HepG2 (cell line): ENCODE data around the gene NEAT1. TPM values are rescaled to one million over a fixed set of nuclear protein-coding genes. Genes with fewer than 3 reads are reported as not detected.

Experiments used
- KDM4B ChIP-seq: sonication (generic); formaldehyde crosslinking; IDR thresholded peaks from 2 replicates; pipeline ENCODE4 v1.4.0; 2020; ENCODE audit warnings: missing genetic modification reagents
- NFIB ChIP-seq: sonication (generic); formaldehyde crosslinking; IDR thresholded peaks from 2 replicates; pipeline ENCODE4 v1.9.0; 2021; ENCODE audit warnings: missing genetic modification reagents, mild to moderate bottlenecking, borderline replicate concordance
- POLR2AphosphoS5 ChIP-seq: IDR thresholded peaks from 2 replicates; pipeline ENCODE4 v1.6.1; 2012; ENCODE audit warnings: low read depth, low read length
- PTBP1 ChIP-seq: fragments of 200-400 bp; formaldehyde crosslinking; IDR thresholded peaks from 2 replicates; pipeline ENCODE4 v1.6.1; 2018; ENCODE audit warnings: low read length, low read depth; ENCODE audit not compliant: poor library complexity, severe bottlenecking
- RORA ChIP-seq: sonication (generic); formaldehyde crosslinking; IDR thresholded peaks from 2 replicates; pipeline ENCODE4 v1.5.0; 2020; ENCODE audit warnings: mild to moderate bottlenecking, missing genetic modification reagents, moderate library complexity
- SIX1 ChIP-seq: sonication (generic); formaldehyde crosslinking; IDR thresholded peaks from 2 replicates; pipeline ENCODE4 v1.4.0; 2020; ENCODE audit warnings: missing genetic modification reagents, borderline replicate concordance
- SRSF9 ChIP-seq: fragments of 200-400 bp; formaldehyde crosslinking; IDR thresholded peaks from 2 replicates; pipeline ENCODE4 v1.6.1; 2018; ENCODE audit warnings: borderline replicate concordance, mild to moderate bottlenecking, low read depth, low read length; ENCODE audit not compliant: insufficient read depth, poor library complexity, severe bottlenecking
- ZFAT ChIP-seq: sonication (generic); formaldehyde crosslinking; conservative IDR thresholded peaks from 2 replicates; pipeline ENCODE4 v1.8.1; 2023; ENCODE audit warnings: missing genetic modification reagents, inconsistent platforms
- ZMYM2 ChIP-seq: sonication (generic); formaldehyde crosslinking; IDR thresholded peaks from 2 replicates; pipeline ENCODE4 v1.8.0; 2022; ENCODE audit warnings: mild to moderate bottlenecking, missing genetic modification reagents
- ZNF225 ChIP-seq: sonication (generic); formaldehyde crosslinking; IDR thresholded peaks from 2 replicates; pipeline ENCODE4 v1.4.0; 2020; ENCODE audit warnings: mild to moderate bottlenecking, missing genetic modification reagents
- ZNF232 ChIP-seq: sonication (generic); formaldehyde crosslinking; IDR thresholded peaks from 2 replicates; pipeline ENCODE4 v1.4.0; 2020; ENCODE audit warnings: missing genetic modification reagents, borderline replicate concordance
- ZNF333 ChIP-seq: sonication (generic); formaldehyde crosslinking; IDR thresholded peaks from 2 replicates; pipeline ENCODE4 v1.4.0; 2020; ENCODE audit warnings: mild to moderate bottlenecking, missing genetic modification reagents, borderline replicate concordance
- ZNF34 ChIP-seq: sonication (generic); formaldehyde crosslinking; IDR thresholded peaks from 2 replicates; pipeline ENCODE4 v1.4.0; 2020; ENCODE audit warnings: mild to moderate bottlenecking, missing genetic modification reagents, borderline replicate concordance
- ZNF713 ChIP-seq: sonication (generic); formaldehyde crosslinking; IDR thresholded peaks from 2 replicates; pipeline ENCODE4 v1.4.0; 2020; ENCODE audit warnings: mild to moderate bottlenecking, missing genetic modification reagents
- ZSCAN31 ChIP-seq: sonication (generic); formaldehyde crosslinking; IDR thresholded peaks from 2 replicates; pipeline ENCODE4 v1.5.0; 2020; ENCODE audit warnings: low read depth, mild to moderate bottlenecking, missing genetic modification reagents
- polyA plus RNA-seq, 8 experiments: library from polyadenylated mRNA; depleted of rRNA in 3 of 8; stranded (reverse) in 7 of 8; unstranded in 1 of 8; fragments of >200 nt; fragmentation: Illumina TruSeq in 4 of 8; extraction: Trizol in 4 of 8; gene quantifications; 2 replicates each; pipeline versions ENCODE4 v1.2.1 to v1.2.3, GENCODE V29; 2011 to 2016; ENCODE audit warnings: low read depth in 4 of 8, missing spikeins in 1 of 8, mixed read lengths in 1 of 8; ENCODE audit not compliant: insufficient read depth in 1 of 8
- total RNA-seq, 5 experiments: library from RNA; depleted of rRNA; stranded (reverse); fragments of >200 nt; fragmentation: Illumina TruSeq; extraction: Trizol; gene quantifications; 2 replicates each; pipeline ENCODE4 v1.2.3, GENCODE V29; 2016; ENCODE audit warnings: low read depth in 1 of 5
- TF ChIP-seq, protein P1 (sequence below): sonication (generic); formaldehyde crosslinking; IDR thresholded peaks from 2 replicates; pipeline ENCODE4 v1.4.0; 2020; ENCODE audit warnings: missing genetic modification reagents, borderline replicate concordance
- TF ChIP-seq, protein P2 (sequence below): sonication (generic); formaldehyde crosslinking; IDR thresholded peaks from 2 replicates; pipeline ENCODE4 v1.8.0; 2022; ENCODE audit warnings: missing genetic modification reagents, low read depth, mild to moderate bottlenecking, borderline replicate concordance
- TF ChIP-seq, protein P3 (sequence below): sonication (generic); formaldehyde crosslinking; IDR thresholded peaks from 2 replicates; pipeline ENCODE4 v1.8.0; 2022; ENCODE audit warnings: mild to moderate bottlenecking, missing genetic modification reagents, moderate library complexity
- TF ChIP-seq, protein P4 (sequence below): sonication (generic); formaldehyde crosslinking; IDR thresholded peaks from 2 replicates; pipeline ENCODE4 v1.4.0; 2020; ENCODE audit warnings: mild to moderate bottlenecking, missing genetic modification reagents
- TF ChIP-seq, protein P5 (sequence below): sonication (generic); formaldehyde crosslinking; IDR thresholded peaks from 2 replicates; pipeline ENCODE4 v1.5.0; 2020; ENCODE audit warnings: missing genetic modification reagents, mild to moderate bottlenecking, borderline replicate concordance
- TF ChIP-seq, protein P6 (sequence below): sonication (generic); formaldehyde crosslinking; IDR thresholded peaks from 2 replicates; pipeline ENCODE4 v1.8.0; 2022; ENCODE audit warnings: missing genetic modification reagents, mild to moderate bottlenecking, inconsistent platforms, borderline replicate concordance

The NEAT1 gene
- total and polyA plus RNA-seq, 2 of the 13 experiments (the other 11 are each of a cell fraction or from before 2014, with no cell fraction given) = 20.5 to 41.2 TPM

DNA sequence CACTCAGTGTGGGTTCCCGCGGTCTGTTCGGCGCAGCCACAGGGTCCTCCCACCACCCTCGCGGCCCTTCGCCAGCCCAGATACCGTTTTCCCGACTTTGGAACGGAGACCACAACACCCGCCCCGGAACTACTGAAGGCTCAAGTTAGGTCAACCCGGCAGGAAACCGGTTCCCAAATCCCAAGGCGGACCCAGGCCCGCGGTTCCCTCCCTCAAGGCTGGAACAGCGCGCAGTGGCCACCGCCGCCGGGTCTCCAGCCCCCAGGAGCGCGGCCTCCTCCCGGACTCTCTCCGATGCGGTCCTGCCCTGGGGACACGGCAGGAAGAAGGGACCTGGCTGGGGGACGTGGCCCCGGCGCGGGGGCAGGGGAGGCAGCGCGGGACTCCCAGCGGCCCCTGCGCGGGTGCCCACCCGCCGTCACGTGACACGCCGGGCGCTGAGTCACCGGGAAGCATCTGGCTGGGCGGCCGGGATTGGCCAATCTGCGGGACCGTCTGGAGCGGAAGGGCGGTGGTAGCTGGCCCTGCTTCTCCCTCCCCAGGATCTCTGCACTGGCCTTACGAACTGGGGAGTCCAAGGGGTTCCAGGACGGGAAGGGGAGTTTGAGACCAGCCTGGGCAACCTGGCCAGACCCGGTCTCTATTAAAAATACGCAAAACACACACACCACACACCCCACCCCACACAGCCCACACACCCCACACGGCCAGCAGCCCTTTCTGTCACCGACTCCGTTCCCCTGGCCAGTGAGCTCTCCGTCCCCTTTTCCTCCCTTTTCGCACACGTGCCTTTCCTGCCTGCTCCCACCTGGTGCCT lies 54.8 kb downstream of the NEAT1 start (continued):
- TF ChIP-seq, protein P1, sequence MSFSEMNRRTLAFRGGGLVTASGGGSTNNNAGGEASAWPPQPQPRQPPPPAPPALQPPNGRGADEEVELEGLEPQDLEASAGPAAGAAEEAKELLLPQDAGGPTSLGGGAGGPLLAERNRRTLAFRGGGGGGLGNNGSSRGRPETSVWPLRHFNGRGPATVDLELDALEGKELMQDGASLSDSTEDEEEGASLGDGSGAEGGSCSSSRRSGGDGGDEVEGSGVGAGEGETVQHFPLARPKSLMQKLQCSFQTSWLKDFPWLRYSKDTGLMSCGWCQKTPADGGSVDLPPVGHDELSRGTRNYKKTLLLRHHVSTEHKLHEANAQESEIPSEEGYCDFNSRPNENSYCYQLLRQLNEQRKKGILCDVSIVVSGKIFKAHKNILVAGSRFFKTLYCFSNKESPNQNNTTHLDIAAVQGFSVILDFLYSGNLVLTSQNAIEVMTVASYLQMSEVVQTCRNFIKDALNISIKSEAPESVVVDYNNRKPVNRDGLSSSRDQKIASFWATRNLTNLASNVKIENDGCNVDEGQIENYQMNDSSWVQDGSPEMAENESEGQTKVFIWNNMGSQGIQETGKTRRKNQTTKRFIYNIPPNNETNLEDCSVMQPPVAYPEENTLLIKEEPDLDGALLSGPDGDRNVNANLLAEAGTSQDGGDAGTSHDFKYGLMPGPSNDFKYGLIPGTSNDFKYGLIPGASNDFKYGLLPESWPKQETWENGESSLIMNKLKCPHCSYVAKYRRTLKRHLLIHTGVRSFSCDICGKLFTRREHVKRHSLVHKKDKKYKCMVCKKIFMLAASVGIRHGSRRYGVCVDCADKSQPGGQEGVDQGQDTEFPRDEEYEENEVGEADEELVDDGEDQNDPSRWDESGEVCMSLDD = no peak
- TF ChIP-seq SRSF9 = no peak
- TF ChIP-seq RORA = no peak
- TF ChIP-seq ZNF34 (CRISPR knock-in tag) = no peak
- TF ChIP-seq, protein P2, sequence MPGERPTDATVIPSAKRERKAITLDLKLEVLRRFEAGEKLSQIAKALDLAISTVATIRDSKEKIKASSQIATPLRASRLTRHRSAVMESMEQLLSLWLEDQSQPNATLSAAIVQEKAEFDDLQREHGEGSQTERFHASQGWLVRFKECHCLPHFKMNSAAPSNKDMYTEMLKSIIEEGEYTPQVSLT (CRISPR knock-in tag) = 0 out of 2 replicates have a peak, but pooled peaks have one; percentile 64
- peak; percentile 90; the same call in 1 of the 2 replicates for TF ChIP-seq ZSCAN31 (CRISPR knock-in tag)
- TF ChIP-seq NFIB (CRISPR knock-in tag) = no peak
- no peak for TF ChIP-seq ZNF225 (CRISPR knock-in tag)
- TF ChIP-seq PTBP1 = no peak
- TF ChIP-seq, protein P3, sequence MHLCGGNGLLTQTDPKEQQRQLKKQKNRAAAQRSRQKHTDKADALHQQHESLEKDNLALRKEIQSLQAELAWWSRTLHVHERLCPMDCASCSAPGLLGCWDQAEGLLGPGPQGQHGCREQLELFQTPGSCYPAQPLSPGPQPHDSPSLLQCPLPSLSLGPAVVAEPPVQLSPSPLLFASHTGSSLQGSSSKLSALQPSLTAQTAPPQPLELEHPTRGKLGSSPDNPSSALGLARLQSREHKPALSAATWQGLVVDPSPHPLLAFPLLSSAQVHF (CRISPR knock-in tag) = peak; percentile 78; the same call in 1 of the 2 replicates
- no peak for TF ChIP-seq ZMYM2
- TF ChIP-seq ZNF232 (CRISPR knock-in tag) = peak; percentile 29; the same call in 1 of the 2 replicates
- TF ChIP-seq, protein P4, sequence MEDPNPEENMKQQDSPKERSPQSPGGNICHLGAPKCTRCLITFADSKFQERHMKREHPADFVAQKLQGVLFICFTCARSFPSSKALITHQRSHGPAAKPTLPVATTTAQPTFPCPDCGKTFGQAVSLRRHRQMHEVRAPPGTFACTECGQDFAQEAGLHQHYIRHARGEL (CRISPR knock-in tag) = no peak
- no peak for TF ChIP-seq ZFAT (CRISPR knock-in tag)
- TF ChIP-seq SIX1 (CRISPR knock-in tag) = no peak
- TF ChIP-seq ZNF333 (CRISPR knock-in tag) = 0 out of 2 replicates have a peak, but pooled peaks have one; percentile 20
- TF ChIP-seq, protein P5, sequence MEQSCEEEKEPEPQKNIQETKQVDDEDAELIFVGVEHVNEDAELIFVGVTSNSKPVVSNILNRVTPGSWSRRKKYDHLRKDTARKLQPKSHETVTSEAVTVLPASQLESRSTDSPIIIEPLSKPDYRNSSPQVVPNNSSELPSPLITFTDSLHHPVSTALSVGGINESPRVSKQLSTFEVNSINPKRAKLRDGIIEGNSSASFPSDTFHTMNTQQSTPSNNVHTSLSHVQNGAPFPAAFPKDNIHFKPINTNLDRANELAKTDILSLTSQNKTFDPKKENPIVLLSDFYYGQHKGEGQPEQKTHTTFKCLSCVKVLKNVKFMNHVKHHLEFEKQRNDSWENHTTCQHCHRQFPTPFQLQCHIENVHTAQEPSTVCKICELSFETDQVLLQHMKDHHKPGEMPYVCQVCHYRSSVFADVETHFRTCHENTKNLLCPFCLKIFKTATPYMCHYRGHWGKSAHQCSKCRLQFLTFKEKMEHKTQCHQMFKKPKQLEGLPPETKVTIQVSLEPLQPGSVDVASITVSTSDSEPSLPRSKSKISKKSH (CRISPR knock-in tag) = no peak; the same call in 1 of the 2 replicates
- TF ChIP-seq, protein P6, sequence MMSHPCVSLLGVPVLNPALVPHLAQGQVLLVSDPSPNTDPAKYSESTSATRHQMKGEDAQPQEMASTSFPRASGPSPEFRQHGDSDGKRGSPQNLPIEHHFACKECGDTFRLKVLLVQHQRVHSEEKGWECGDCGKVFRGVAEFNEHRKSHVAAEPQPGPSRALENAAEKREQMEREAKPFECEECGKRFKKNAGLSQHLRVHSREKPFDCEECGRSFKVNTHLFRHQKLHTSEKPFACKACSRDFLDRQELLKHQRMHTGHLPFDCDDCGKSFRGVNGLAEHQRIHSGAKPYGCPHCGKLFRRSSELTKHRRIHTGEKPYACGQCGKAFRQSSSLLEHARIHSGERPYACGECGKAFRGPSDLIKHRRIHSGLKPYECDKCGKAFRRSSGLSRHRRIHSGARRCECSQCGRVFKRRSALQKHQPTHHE = no peak; the same call in 1 of the 2 replicates
- peak; percentile 95 for TF ChIP-seq POLR2AphosphoS5
- TF ChIP-seq ZNF713 = no peak
- TF ChIP-seq KDM4B = peak; percentile 14; the same call in 1 of the 2 replicates
